Neutrophil (primary cell): ENCODE measurements around the gene PDLIM1.
"Not testable (repeated sequence)": the region's sequence is repeated elsewhere in the genome, so short reads cannot be mapped to it uniquely, and the experiment has no call there.

Source experiments
- H3K27ac ChIP-seq: fragments of 200-600 bp; sonication (generic); 2 replicates; pipeline ENCODE4 v1.5.1; 2016; ENCODE audit warnings: mild to moderate bottlenecking, moderate library complexity
- H3K27me3 ChIP-seq: fragments of 200-600 bp; sonication (generic); 2 replicates; pipeline ENCODE4 v1.6.0; 2016; ENCODE audit warnings: mild to moderate bottlenecking
- H3K36me3 ChIP-seq: fragments of 200-600 bp; sonication (generic); 2 replicates; pipeline ENCODE4 v1.5.1; 2017
- H3K4me1 ChIP-seq, 2 experiments: fragments of 200-600 bp in 1 of 2; sonication (generic) in 1 of 2; 1 replicate in 1 of 2; 2 replicates in 1 of 2; pipeline versions ENCODE4 v1.5.1 to v1.6.1; 2013 to 2016; ENCODE audit warnings: low read depth in 1 of 2, low read length in 1 of 2, mild to moderate bottlenecking in 1 of 2, moderate library complexity in 1 of 2; ENCODE audit not compliant: control insufficient read depth in 1 of 2, insufficient read depth in 1 of 2
- H3K4me3 ChIP-seq, 2 experiments: fragments of 200-600 bp in 1 of 2; sonication (generic) in 1 of 2; 1 replicate in 1 of 2; 2 replicates in 1 of 2; pipeline ENCODE4 v1.5.1; 2013 to 2016; ENCODE audit warnings: low read depth in 1 of 2, low read length in 1 of 2, mild to moderate bottlenecking in 1 of 2, moderate library complexity in 1 of 2
- H3K9me3 ChIP-seq: fragments of 200-600 bp; sonication (generic); 2 replicates; pipeline ENCODE4 v1.5.1; 2016
- TF ChIP-seq, protein P1 (sequence below): fragments of 200-600 bp; sonication (generic); IDR thresholded peaks from 2 replicates; pipeline ENCODE4 v1.5.1; 2016; ENCODE audit warnings: antibody characterized with exemption

Gene PDLIM1

DNA sequence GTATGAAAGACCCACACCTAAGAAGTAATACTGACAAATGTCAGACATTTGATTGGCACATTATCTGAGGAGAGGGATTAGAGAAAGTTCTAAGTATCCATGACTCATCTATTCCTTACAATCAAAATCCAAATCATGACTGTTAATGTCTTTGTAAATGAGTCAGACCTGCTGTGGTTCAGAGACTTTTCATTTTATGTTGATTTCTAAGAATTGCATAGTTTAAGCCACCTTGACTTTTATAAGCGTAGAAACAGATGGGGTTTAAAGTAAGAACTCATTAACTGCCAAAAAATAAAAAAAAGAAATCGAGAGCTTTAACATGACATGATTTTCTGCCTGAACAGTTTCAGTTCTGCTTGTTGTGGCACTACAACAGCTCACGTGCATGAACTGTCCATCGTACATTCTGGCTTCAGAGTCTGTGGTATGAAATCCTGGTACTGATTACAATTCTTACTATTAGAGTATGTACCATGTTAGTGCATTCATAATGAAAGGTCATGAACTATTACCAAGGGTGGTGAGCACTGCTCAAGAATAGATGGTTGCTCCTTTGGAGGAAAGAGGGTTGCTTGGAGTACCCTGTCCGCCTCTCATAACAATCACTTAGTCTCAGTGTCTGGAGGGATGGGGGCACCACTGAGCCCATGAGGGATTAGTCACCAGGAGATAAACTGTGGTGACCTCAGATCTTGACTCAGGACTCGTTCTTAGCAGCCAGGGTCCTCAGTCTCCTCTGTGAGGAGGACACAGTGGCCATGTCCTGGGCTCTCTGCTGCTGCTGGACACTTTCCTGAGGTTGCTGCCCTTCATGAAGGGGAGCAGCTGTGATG is 54.5 kb downstream of the PDLIM1 start:
- Histone ChIP-seq H3K4me1 (no peaks in the 10 kb centered on the region), H3K9me3 (no peaks in the 10 kb centered on the region), H3K36me3 (no peaks in the 10 kb centered on the region), H3K27ac (no peak overlapping the region), H3K4me3 (no peak overlapping the region), H3K27me3 (peaks cover 4% of the 10 kb centered on the region)
- TF ChIP-seq, protein P1, sequence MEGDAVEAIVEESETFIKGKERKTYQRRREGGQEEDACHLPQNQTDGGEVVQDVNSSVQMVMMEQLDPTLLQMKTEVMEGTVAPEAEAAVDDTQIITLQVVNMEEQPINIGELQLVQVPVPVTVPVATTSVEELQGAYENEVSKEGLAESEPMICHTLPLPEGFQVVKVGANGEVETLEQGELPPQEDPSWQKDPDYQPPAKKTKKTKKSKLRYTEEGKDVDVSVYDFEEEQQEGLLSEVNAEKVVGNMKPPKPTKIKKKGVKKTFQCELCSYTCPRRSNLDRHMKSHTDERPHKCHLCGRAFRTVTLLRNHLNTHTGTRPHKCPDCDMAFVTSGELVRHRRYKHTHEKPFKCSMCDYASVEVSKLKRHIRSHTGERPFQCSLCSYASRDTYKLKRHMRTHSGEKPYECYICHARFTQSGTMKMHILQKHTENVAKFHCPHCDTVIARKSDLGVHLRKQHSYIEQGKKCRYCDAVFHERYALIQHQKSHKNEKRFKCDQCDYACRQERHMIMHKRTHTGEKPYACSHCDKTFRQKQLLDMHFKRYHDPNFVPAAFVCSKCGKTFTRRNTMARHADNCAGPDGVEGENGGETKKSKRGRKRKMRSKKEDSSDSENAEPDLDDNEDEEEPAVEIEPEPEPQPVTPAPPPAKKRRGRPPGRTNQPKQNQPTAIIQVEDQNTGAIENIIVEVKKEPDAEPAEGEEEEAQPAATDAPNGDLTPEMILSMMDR, result no peak

DNA sequence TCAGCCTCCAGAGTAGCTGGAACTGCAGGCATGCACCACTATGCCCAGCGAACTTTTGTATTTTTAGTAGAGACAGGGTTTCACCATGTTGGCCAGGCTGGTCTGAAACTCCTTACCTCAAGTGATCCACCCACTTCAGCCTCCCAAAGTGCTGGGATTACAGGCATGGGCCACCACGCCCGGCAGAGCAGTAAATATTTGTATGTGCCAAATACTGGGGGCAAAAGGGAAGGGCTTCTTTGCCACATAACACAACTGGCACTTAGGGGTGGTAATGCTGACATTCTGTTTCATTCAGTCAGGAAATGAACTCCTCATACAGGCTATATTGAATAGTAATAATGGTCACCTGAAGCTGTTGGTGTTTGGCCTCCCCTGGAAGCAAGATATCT is 55.1 kb downstream of the PDLIM1 start:
- Histone ChIP-seq H3K9me3 (no peaks in the 10 kb centered on the region), H3K4me3 (no peak overlapping the region), H3K27ac (no peak overlapping the region), H3K27me3 (peaks cover 4% of the 10 kb centered on the region), H3K4me1 (peaks cover under 1 to 3% of the 10 kb centered on the region in 2 experiments), H3K36me3 (no peaks in the 10 kb centered on the region)
- TF ChIP-seq, protein P1, result no peak

DNA sequence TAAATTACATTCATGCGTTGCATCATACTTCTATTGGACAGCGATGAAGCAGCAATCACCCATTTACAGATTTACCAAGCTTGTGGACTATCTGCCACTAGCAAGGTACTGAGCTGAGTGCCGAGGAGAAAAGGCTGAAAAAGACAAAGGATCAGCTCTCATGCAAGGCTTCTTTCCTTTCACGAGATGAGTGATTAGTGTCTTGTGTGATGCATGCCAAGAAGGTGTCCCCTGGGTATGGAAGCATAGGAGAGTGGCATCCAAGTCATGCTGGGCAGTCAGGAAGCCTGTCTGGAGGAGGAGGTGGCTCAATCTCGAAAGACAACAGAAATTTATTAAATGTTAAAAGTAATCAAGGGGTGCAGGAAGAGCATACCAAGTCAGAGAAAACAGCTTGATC is 55.9 kb downstream of the PDLIM1 start:
- H3K4me1 ChIP-seq, result peaks cover 5% of the 10 kb centered on the region in 2 experiments
- H3K9me3 ChIP-seq, result no peaks in the 10 kb centered on the region
- no peaks in the 10 kb centered on the region for H3K36me3 ChIP-seq
- peaks cover 8% of the 10 kb centered on the region for H3K27me3 ChIP-seq
- H3K27ac ChIP-seq, result no peak overlapping the region
- TF ChIP-seq, protein P1, result no peak
- no peak overlapping the region for H3K4me3 ChIP-seq

DNA sequence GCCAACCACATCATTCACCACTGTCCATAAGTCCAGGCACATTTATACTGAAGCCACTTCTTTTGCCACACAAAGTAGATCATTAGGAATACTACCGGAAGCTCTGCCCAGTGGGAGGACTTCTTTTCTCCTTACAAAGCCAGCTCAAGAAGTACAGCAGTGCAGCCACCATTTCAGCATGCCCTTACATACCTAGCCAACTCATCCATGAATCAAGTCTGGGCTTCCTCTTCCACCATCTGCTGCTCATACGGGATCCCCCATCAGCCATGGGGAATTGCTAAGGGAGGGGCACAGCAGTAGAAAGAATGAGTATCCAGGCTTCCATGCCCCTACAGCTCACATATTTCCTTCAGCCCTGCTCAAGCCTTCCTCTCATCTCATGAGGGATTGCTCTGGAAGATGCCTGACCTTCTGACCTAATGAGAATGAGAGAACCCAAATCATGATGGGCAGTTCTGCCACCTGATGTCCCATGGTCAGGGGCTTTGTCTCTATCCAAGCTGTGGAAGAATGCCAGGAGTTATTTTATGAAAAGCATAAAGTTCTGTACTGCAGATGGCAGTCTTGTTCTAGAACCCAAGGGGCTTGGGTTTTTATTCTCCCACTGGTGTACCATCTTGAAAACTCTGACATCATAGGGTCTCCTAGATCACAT is 57.3 kb downstream of the PDLIM1 start:
- peaks cover 16% of the 10 kb centered on the region for H3K27me3 ChIP-seq
- H3K9me3 ChIP-seq, result no peaks in the 10 kb centered on the region
- no peaks in the 10 kb centered on the region for H3K36me3 ChIP-seq
- H3K4me3 ChIP-seq, result no peak overlapping the region
- TF ChIP-seq, protein P1, result no peak
- H3K27ac ChIP-seq, result no peak overlapping the region
- H3K4me1 ChIP-seq, result peaks cover 5% of the 10 kb centered on the region in 2 experiments

DNA sequence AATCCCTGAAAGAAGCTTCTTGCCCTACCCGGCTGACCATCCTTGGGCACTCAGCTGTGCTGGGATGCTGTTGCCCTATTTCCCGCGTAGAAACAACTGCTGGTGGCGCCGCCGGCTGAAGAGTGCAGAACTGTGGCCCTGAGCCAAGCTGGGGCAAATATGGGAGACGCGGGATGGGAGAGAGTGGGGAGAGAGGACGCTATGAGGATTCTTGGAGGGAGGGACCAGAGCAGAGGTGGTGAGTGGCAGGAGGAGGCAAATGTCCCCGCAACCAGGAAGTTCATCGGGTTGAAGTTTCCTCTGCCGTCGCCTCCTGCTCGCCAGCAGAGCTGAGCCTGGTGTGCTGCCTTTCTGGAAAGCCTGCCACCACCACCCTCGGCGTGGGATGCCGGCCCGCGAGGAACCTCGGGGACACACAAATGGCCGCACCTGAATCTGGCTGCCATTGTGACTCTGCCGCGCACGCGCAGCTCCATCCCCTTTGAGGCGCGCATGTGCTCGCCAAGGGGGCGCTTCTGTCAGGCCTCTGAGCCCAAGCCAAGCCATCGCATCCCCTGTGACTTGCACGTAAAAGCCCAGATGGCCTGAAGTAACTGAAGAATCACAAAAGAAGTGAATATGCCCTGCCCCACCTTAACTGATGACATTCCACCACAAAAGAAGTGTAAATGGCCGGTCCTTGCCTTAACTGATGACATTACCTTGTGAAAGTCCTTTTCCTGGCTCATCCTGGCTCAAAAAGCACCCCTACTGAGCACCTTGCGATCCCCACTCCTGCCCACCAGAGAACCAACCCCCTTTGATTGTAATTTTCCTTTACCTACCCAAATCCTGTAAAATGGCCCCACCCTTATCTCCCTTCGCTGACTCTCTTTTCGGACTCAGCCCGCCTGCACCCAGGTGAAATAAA is 59.9 kb downstream of the PDLIM1 start:
- H3K27ac ChIP-seq, H3K4me1 ChIP-seq, H3K36me3 ChIP-seq, H3K9me3 ChIP-seq: not testable (repeated sequence)
- peaks cover 16% of the 10 kb centered on the region for H3K27me3 ChIP-seq
- H3K4me3 ChIP-seq, result peak overlapping the region; percentile 39 to 49
